ENCODE data around the gene KRT74.

DNA sequence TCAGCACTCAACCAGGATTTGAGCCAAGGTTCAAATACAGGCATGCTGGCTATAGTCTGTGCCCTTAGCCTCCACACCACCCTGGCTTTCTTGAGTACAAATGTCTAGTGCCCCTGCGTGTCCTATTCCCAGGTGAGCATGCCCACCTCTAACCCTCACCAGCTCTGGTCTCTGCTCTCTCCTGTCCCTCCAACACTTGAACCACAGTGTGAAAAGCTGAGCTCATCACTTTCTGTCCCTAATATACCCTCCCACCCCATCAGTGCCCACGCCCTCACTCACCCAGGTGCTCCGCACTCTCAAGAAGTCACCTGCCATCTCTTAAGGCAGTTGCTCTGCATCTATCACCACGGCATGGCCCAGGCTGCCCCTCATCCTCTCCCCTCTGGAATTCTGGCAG lies 13.7 kb downstream of the KRT74 start:
- TF ChIP-seq, protein P1, sequence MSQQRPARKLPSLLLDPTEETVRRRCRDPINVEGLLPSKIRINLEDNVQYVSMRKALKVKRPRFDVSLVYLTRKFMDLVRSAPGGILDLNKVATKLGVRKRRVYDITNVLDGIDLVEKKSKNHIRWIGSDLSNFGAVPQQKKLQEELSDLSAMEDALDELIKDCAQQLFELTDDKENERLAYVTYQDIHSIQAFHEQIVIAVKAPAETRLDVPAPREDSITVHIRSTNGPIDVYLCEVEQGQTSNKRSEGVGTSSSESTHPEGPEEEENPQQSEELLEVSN (IDR thresholded peaks at IDR 0.05): no peak
- TF ChIP-seq FOSL1 (IDR thresholded peaks at IDR 0.05; ENCODE audit: insufficient read depth, low read depth, low read length): no peak
- no peak for TF ChIP-seq YY1 (IDR thresholded peaks at IDR 0.05; ENCODE audit: low read depth, low read length)
- TF ChIP-seq SUZ12 (IDR thresholded peaks at IDR 0.05; ENCODE audit: low read length): no peak
- no peak for TF ChIP-seq POLR2AphosphoS5 (IDR thresholded peaks at IDR 0.05; ENCODE audit: low read depth, low read length)
